HepG2 (cell line): ENCODE results near the gene ASPRV1. TPM values are rescaled to one million over a fixed set of nuclear protein-coding genes. Genes with fewer than 3 reads are reported as not detected.

ENCODE experiments used
- CCDC6 ChIP-seq: sonication (generic); formaldehyde crosslinking; IDR thresholded peaks from 2 replicates; pipeline ENCODE4 v1.8.1; 2022; ENCODE audit warnings: mild to moderate bottlenecking, missing genetic modification reagents, moderate library complexity
- ELF1 ChIP-seq: sonication (generic); formaldehyde crosslinking; IDR thresholded peaks from 2 replicates; pipeline ENCODE4 v1.4.0; 2020; ENCODE audit warnings: missing genetic modification reagents
- FOSL2 ChIP-seq: sonication (generic); formaldehyde crosslinking; IDR thresholded peaks from 2 replicates; pipeline ENCODE4 v1.4.0; 2020; ENCODE audit warnings: missing genetic modification reagents
- HOXA3 ChIP-seq: sonication (generic); formaldehyde crosslinking; IDR thresholded peaks from 2 replicates; pipeline ENCODE4 v1.5.0; 2020; ENCODE audit warnings: missing genetic modification reagents
- MIER3 ChIP-seq: IDR thresholded peaks from 2 replicates; pipeline ENCODE4 v1.6.1; 2016; ENCODE audit warnings: missing compliant biosample characterization, borderline replicate concordance
- NCOA5 ChIP-seq: sonication (generic); formaldehyde crosslinking; IDR thresholded peaks from 2 replicates; pipeline ENCODE4 v1.4.0; 2020; ENCODE audit warnings: missing genetic modification reagents
- PHB2 ChIP-seq: fragments of 450-650 bp; IDR thresholded peaks from 2 replicates; pipeline ENCODE4 v1.6.1; 2018; ENCODE audit not compliant: partially characterized antibody
- SIN3A ChIP-seq: IDR thresholded peaks from 2 replicates; pipeline ENCODE4 v1.6.1; 2011; ENCODE audit warnings: low read depth, mild to moderate bottlenecking, control low read depth, low read length, borderline replicate concordance
- SMYD3 ChIP-seq: sonication (generic); formaldehyde crosslinking; IDR thresholded peaks from 2 replicates; pipeline ENCODE4 v1.8.1; 2023; ENCODE audit warnings: mild to moderate bottlenecking, missing genetic modification reagents
- ZBTB4 ChIP-seq: sonication (generic); formaldehyde crosslinking; IDR thresholded peaks from 2 replicates; pipeline ENCODE4 v1.4.0; 2020; ENCODE audit warnings: missing genetic modification reagents, mild to moderate bottlenecking, borderline replicate concordance
- ZBTB8A ChIP-seq: sonication (generic); formaldehyde crosslinking; IDR thresholded peaks from 2 replicates; pipeline ENCODE4 v1.4.0; 2020; ENCODE audit warnings: mild to moderate bottlenecking, low read depth, missing genetic modification reagents, borderline replicate concordance
- ZNF12 ChIP-seq: sonication (generic); formaldehyde crosslinking; IDR thresholded peaks from 2 replicates; pipeline ENCODE4 v1.5.0; 2020; ENCODE audit warnings: missing genetic modification reagents
- ZNF597 ChIP-seq: sonication (generic); formaldehyde crosslinking; IDR thresholded peaks from 2 replicates; pipeline ENCODE4 v1.5.0; 2020; ENCODE audit warnings: missing genetic modification reagents
- polyA plus RNA-seq, 8 experiments: library from polyadenylated mRNA; depleted of rRNA in 3 of 8; stranded (reverse) in 7 of 8; unstranded in 1 of 8; fragments of >200 nt; fragmentation: Illumina TruSeq in 4 of 8; extraction: Trizol in 4 of 8; gene quantifications; 2 replicates each; pipeline versions ENCODE4 v1.2.1 to v1.2.3, GENCODE V29; 2011 to 2016; ENCODE audit warnings: low read depth in 4 of 8, missing spikeins in 1 of 8, mixed read lengths in 1 of 8; ENCODE audit not compliant: insufficient read depth in 1 of 8
- total RNA-seq, 5 experiments: library from RNA; depleted of rRNA; stranded (reverse); fragments of >200 nt; fragmentation: Illumina TruSeq; extraction: Trizol; gene quantifications; 2 replicates each; pipeline ENCODE4 v1.2.3, GENCODE V29; 2016; ENCODE audit warnings: low read depth in 1 of 5
- TF ChIP-seq, protein P1 (sequence below): IDR thresholded peaks from 2 replicates; pipeline ENCODE4 v1.6.1; 2018; ENCODE audit warnings: missing genetic modification reagents, mild to moderate bottlenecking, missing compliant biosample characterization
- TF ChIP-seq, protein P2 (sequence below): sonication (generic); formaldehyde crosslinking; IDR thresholded peaks from 2 replicates; pipeline ENCODE4 v1.5.1; 2020; ENCODE audit warnings: mild to moderate bottlenecking, missing genetic modification reagents, moderate library complexity
- TF ChIP-seq, protein P3 (sequence below): IDR thresholded peaks from 2 replicates; pipeline ENCODE4 v1.6.1; 2012; ENCODE audit warnings: low read depth, low read length, improper control_type of control experiment

ASPRV1 gene
- total and polyA plus RNA-seq, 2 of the 13 experiments (the other 11 are each of a cell fraction or from before 2014, with no cell fraction given), result 0.40 to 0.48 TPM

GRCh38 chr2:69933839-69934613 is 27.4 kb downstream of the ASPRV1 start (continued):
- TF ChIP-seq, protein P1, sequence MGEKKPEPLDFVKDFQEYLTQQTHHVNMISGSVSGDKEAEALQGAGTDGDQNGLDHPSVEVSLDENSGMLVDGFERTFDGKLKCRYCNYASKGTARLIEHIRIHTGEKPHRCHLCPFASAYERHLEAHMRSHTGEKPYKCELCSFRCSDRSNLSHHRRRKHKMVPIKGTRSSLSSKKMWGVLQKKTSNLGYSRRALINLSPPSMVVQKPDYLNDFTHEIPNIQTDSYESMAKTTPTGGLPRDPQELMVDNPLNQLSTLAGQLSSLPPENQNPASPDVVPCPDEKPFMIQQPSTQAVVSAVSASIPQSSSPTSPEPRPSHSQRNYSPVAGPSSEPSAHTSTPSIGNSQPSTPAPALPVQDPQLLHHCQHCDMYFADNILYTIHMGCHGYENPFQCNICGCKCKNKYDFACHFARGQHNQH (CRISPR knock-in tag), result peak; percentile 69; the same call in 1 of the 2 replicates
- TF ChIP-seq SMYD3 (CRISPR knock-in tag) (no peak), HOXA3 (peak; percentile 47; the same call in 1 of the 2 replicates), CCDC6 (no peak), ZNF597 (CRISPR knock-in tag) (no peak), ZNF12 (CRISPR knock-in tag) (peak; percentile 61; the same call in 1 of the 2 replicates), ELF1 (CRISPR knock-in tag) (no peak), MIER3 (CRISPR knock-in tag) (peak; percentile 58; the same call in 1 of the 2 replicates), NCOA5 (CRISPR knock-in tag) (no peak), SIN3A (peak; percentile 40; the same call in 1 of the 2 replicates), FOSL2 (peak; percentile 76), ZBTB4 (CRISPR knock-in tag) (no peak), ZBTB8A (no peak), PHB2 (no peak)
- TF ChIP-seq, protein P2, sequence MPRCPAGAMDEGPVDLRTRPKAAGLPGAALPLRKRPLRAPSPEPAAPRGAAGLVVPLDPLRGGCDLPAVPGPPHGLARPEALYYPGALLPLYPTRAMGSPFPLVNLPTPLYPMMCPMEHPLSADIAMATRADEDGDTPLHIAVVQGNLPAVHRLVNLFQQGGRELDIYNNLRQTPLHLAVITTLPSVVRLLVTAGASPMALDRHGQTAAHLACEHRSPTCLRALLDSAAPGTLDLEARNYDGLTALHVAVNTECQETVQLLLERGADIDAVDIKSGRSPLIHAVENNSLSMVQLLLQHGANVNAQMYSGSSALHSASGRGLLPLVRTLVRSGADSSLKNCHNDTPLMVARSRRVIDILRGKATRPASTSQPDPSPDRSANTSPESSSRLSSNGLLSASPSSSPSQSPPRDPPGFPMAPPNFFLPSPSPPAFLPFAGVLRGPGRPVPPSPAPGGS (CRISPR knock-in tag), result no peak
- TF ChIP-seq, protein P3, sequence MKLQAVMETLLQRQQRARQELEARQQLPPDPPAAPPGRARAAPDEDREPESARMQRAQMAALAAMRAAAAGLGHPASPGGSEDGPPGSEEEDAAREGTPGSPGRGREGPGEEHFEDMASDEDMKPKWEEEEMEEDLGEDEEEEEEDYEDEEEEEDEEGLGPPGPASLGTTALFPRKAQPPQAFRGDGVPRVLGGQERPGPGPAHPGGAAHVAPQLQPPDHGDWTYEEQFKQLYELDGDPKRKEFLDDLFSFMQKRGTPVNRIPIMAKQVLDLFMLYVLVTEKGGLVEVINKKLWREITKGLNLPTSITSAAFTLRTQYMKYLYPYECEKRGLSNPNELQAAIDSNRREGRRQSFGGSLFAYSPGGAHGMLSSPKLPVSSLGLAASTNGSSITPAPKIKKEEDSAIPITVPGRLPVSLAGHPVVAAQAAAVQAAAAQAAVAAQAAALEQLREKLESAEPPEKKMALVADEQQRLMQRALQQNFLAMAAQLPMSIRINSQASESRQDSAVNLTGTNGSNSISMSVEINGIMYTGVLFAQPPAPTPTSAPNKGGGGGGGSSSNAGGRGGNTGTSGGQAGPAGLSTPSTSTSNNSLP, result no peak
